Measurements from ENCODE around the gene SHISA8.

- no peak for TF ChIP-seq CTCF (IDR thresholded peaks at IDR 0.05)
- TF ChIP-seq POLR2A (IDR thresholded peaks at IDR 0.05) = no peak
Measured at GRCh38 chr22:41939981-41940831, 25.3 kb upstream of the SHISA8 start.

All from gastroesophageal sphincter (tissue), 3 donors.